HEK293T (cell line): ENCODE data around the gene TMEM165.

Source experiments
- CTCF ChIA-PET: fragments of 350-600 bp; formaldehyde crosslinking; extraction: SDS; loops from one replicate; lab custom pipeline; 2021; ENCODE audit warnings: antibody characterized with exemption, inconsistent platforms; lab: Yijun Ruan, JAX
- POLR2A ChIA-PET: fragments of 350-600 bp; formaldehyde crosslinking; extraction: SDS; loops from one replicate; lab custom pipeline; 2020; ENCODE audit warnings: antibody characterized with exemption, inconsistent platforms; lab: Yijun Ruan, JAX
- DNase-seq: peaks from one replicate; pipeline ENCODE4 v3.0.0; 2012; ENCODE audit warnings: mixed read lengths; ENCODE audit errors: extremely low spot score
- ARNT ChIP-seq: fragments of 450-650 bp; IDR thresholded peaks from 2 replicates; pipeline ENCODE4 v1.6.1; 2017; ENCODE audit warnings: mild to moderate bottlenecking
- BHLHE40 ChIP-seq: fragments of 450-650 bp; IDR thresholded peaks from 2 replicates; pipeline ENCODE4 v1.6.1; 2016; ENCODE audit warnings: mild to moderate bottlenecking, moderate library complexity, borderline replicate concordance
- CTBP1 ChIP-seq: fragments of 450-650 bp; IDR thresholded peaks from 2 replicates; pipeline ENCODE4 v1.6.1; 2016; ENCODE audit warnings: borderline replicate concordance
- ELF4 ChIP-seq: fragments of 450-650 bp; IDR thresholded peaks from 2 replicates; pipeline ENCODE4 v1.6.1; 2017; ENCODE audit warnings: antibody characterized with exemption
- FOXA1 ChIP-seq: fragments of 450-650 bp; IDR thresholded peaks from 2 replicates; pipeline ENCODE4 v1.6.1; 2016; ENCODE audit warnings: mild to moderate bottlenecking
- FOXK2 ChIP-seq: fragments of 450-650 bp; IDR thresholded peaks from 2 replicates; pipeline ENCODE4 v1.6.1; 2016; ENCODE audit warnings: mild to moderate bottlenecking
- FOXM1 ChIP-seq: fragments of 450-650 bp; IDR thresholded peaks from 2 replicates; pipeline ENCODE4 v1.6.1; 2017; ENCODE audit warnings: mild to moderate bottlenecking, borderline replicate concordance
- HDGF ChIP-seq: fragments of 450-650 bp; IDR thresholded peaks from 2 replicates; pipeline ENCODE4 v1.6.1; 2017; ENCODE audit warnings: antibody characterized with exemption, borderline replicate concordance
- L3MBTL2 ChIP-seq: fragments of 450-650 bp; conservative IDR thresholded peaks from 2 replicates; pipeline ENCODE4 v1.6.1; 2016; ENCODE audit warnings: mild to moderate bottlenecking
- LEF1 ChIP-seq: fragments of 450-650 bp; IDR thresholded peaks from 2 replicates; pipeline ENCODE4 v1.6.1; 2017; ENCODE audit warnings: mild to moderate bottlenecking, borderline replicate concordance
- NFRKB ChIP-seq: fragments of 450-650 bp; IDR thresholded peaks from 2 replicates; pipeline ENCODE4 v1.6.1; 2016; ENCODE audit warnings: mild to moderate bottlenecking, moderate library complexity
- PKNOX1 ChIP-seq: fragments of 450-650 bp; IDR thresholded peaks from 2 replicates; pipeline ENCODE4 v1.6.1; 2016
- SP1 ChIP-seq: fragments of 450-650 bp; IDR thresholded peaks from 2 replicates; pipeline ENCODE4 v1.6.1; 2017
- SUZ12 ChIP-seq: fragments of 450-650 bp; IDR thresholded peaks from 2 replicates; pipeline ENCODE4 v1.6.1; 2016; ENCODE audit warnings: mild to moderate bottlenecking
- TARDBP ChIP-seq: fragments of 450-650 bp; IDR thresholded peaks from 2 replicates; pipeline ENCODE4 v1.6.1; 2016
- ZNF384 ChIP-seq: fragments of 450-650 bp; IDR thresholded peaks from 2 replicates; pipeline ENCODE4 v1.6.1; 2016

The TMEM165 gene

GRCh38 chr4:55398966-55399365 is 3.2 kb downstream of the TMEM165 start:
- TF ChIP-seq LEF1: no peak
- CTCF ChIA-PET: interaction anchor here (1.3 kb wide), 1 partner anchor 52 kb away, joined by 3 read pairs; no protein-coding TSS in a partner anchor
- POLR2A ChIA-PET: no interaction called here
- no peak for DNase-seq

DNA sequence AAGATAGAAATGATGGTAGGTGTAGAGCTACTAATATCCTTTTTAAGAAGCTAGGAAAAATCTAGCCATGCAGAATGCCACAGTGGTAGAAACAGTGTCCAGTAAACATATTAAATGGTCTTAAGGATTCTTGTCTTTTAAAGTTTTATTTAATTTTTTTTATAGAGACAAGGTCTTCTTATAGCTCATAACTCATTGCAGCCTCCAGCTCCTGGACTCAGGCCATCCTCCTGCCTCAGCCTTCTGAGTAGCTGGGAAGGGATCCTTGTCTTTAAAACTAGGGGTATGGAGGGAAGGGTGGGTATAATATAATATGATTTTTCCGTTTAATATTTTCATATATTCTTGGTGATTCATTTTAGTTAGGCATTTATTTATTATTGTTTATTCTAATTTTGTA is 3.8 kb downstream of the TMEM165 start:
- DNase-seq: no peak
- no peak for TF ChIP-seq FOXM1
- no peak for TF ChIP-seq L3MBTL2
- no peak for TF ChIP-seq BHLHE40
- no peak for TF ChIP-seq ELF4
- no peak for TF ChIP-seq PKNOX1
- no peak for TF ChIP-seq FOXK2
- TF ChIP-seq TARDBP: no peak
- TF ChIP-seq HDGF: no peak
- TF ChIP-seq SP1: no peak
- no peak for TF ChIP-seq FOXA1
- no peak for TF ChIP-seq ARNT
- TF ChIP-seq NFRKB: no peak
- ChIA-PET CTCF (no interaction called here), POLR2A (no interaction called here)

GRCh38 chr4:55405073-55405472 is 9.3 kb downstream of the TMEM165 start:
- no peak for DNase-seq
- POLR2A ChIA-PET: no interaction called here
- CTCF ChIA-PET: interaction anchor here (0.7 kb wide), 1 partner anchor 59 kb away, joined by 3 read pairs; the partner anchor contains the start of gene SRD5A3
- TF ChIP-seq FOXA1: no peak
- TF ChIP-seq BHLHE40: no peak
- TF ChIP-seq FOXK2: no peak

- no peak for TF ChIP-seq FOXM1
- TF ChIP-seq TARDBP: no peak
- no peak for TF ChIP-seq BHLHE40
- no peak for TF ChIP-seq L3MBTL2
- no peak for TF ChIP-seq SUZ12
- TF ChIP-seq ZNF384: no peak
- TF ChIP-seq LEF1: no peak
- no peak for TF ChIP-seq ARNT
- no peak for TF ChIP-seq NFRKB
- TF ChIP-seq PKNOX1: no peak
- TF ChIP-seq SP1: no peak
- no peak for TF ChIP-seq HDGF
- no peak for TF ChIP-seq CTBP1
- TF ChIP-seq FOXA1: no peak
- TF ChIP-seq ELF4: no peak
- TF ChIP-seq FOXK2: no peak
- POLR2A ChIA-PET: interaction anchor here (1.5 kb wide), 1 partner anchor 11 kb away, joined by 3 read pairs; the partner anchor contains the start of gene TMEM165
- CTCF ChIA-PET: no interaction called here
- no peak for DNase-seq
Measured at GRCh38 chr4:55406545-55406944, 10.8 kb downstream of the TMEM165 start.

DNA sequence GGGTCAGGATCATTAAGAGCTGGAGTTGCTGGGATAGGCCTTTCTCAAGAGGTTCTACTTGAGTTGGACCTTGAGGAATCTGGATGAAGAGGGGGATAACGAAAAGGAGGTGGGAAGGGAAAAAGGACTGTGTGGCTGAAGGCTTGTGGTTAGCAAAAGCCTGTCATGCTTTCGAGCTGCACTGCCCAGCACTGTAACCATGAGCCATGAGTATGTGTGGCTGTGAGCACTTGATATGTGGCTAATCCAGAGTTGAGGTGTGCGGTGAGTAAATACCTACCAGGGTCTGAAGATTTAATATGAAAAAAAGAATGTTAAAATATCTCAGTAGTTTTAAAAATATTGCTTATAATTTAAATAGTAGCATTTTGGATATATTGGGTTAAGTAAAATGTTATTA is 11.4 kb downstream of the TMEM165 start:
- POLR2A ChIA-PET: interaction anchor here (1.5 kb wide), 1 partner anchor 12 kb away, joined by 3 read pairs; the partner anchor contains the start of gene TMEM165

DNA sequence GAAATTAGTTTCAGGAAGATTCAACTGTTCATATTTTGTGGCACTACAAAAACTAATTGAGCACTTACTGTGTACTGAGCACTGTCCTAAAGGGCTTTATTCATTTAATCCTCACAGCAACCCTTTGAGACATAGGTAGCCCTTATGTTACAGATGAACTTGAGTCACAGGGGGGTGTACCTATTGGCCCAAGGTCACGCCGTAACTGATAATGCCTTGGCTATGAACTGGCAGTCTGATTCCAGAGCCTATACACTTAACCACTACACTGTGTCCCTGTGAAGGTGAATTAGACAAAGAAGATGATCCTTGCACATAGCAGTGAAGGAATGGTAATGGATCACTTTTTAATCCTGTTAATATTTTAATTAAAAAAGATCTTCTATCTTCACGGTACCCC is 12.0 kb downstream of the TMEM165 start:
- no peak for DNase-seq
- ChIA-PET CTCF (no interaction called here), POLR2A (no interaction called here)
- no peak for TF ChIP-seq HDGF
- no peak for TF ChIP-seq NFRKB
- no peak for TF ChIP-seq FOXA1
- no peak for TF ChIP-seq LEF1
- no peak for TF ChIP-seq CTBP1
- TF ChIP-seq L3MBTL2: no peak
- TF ChIP-seq PKNOX1: no peak
- no peak for TF ChIP-seq SUZ12
- TF ChIP-seq FOXK2: no peak
- TF ChIP-seq ELF4: no peak
- TF ChIP-seq ZNF384: no peak
- no peak for TF ChIP-seq FOXM1

More for the DNA sequence above, 11.4 kb downstream of the TMEM165 start:
- TF ChIP-seq FOXK2 (no peak), SP1 (no peak), L3MBTL2 (no peak), FOXM1 (no peak), NFRKB (no peak)
- CTCF ChIA-PET: no interaction called here
- no peak for DNase-seq

DNA sequence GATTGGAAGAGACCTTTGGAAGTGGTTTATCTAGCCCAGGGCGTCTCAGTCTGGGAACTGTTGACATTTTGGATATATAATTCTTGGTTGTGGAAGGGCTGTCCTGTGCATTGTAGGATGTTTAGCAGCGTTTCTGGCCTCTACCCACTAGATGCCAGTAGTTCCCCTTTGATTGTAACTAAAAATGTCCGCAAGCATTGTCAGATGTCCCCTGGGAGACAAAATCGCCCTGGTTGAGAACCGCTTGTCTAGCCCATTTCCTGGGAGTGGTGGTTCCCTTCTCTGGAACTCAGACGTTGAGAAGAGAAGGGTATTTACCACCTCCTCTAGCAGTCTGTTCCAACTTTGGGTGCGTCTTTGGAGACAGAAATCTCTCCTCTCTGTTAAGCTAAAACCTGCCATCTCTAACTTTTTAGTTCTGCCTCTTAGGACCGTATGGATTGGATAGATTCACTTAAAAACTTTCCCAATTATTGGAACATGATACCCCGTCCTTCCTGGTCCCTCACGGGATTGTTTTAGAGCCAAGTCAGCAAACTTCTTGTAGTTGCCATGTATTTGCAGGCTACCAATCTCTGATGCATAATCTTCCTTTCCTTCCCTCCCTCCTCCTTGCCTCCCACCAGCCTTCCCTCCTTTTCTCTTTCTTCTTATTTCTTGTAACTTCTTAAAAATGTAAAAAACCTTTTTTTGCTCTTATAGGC is 13.9 kb downstream of the TMEM165 start:
- POLR2A ChIA-PET: interaction anchor here (1.4 kb wide), 1 partner anchor 15 kb away, joined by 7 read pairs; the partner anchor contains the start of gene TMEM165
- CTCF ChIA-PET: interaction anchor here (0.7 to 0.8 kb wide), 3 partner anchors 13 to 316 kb away, joined by 3 to 5 read pairs (median 3); no protein-coding TSS in a partner anchor
- TF ChIP-seq BHLHE40: no peak
- no peak for TF ChIP-seq FOXA1
- TF ChIP-seq CTBP1: no peak
- no peak for TF ChIP-seq HDGF
- TF ChIP-seq ZNF384: no peak
- TF ChIP-seq FOXM1: no peak
- no peak for TF ChIP-seq TARDBP
- TF ChIP-seq ARNT: no peak
- TF ChIP-seq SP1: no peak
- TF ChIP-seq ELF4: no peak
- no peak for TF ChIP-seq SUZ12
- no peak for TF ChIP-seq LEF1
- TF ChIP-seq NFRKB: no peak
- no peak for TF ChIP-seq FOXK2

More for the DNA sequence above, 13.9 kb downstream of the TMEM165 start:
- no peak for DNase-seq
